Bronchial epithelial cell (primary cell): Measurements from ENCODE around the gene SPRY1. TPM values are rescaled to one million over a fixed set of nuclear protein-coding genes. Genes with fewer than 3 reads are reported as not detected.
A peak's percentile ranks its signal among the peaks of the same experiment; 100 is the strongest.

ENCODE experiments used
- DNase-seq: peaks from one replicate; pipeline ENCODE4 v3.0.0-alpha.2; 2010; ENCODE audit warnings: low read depth
- FAIRE-seq: peaks from 2 replicates; lab custom pipeline; 2011; peaks lifted over from hg19 to GRCh38; lab: Jason Lieb, UNC
- H3K27me3 ChIP-seq: 2 replicates; pipeline ENCODE4 v1.5.1; 2011; ENCODE audit warnings: low read length; ENCODE audit not compliant: control insufficient read depth, insufficient read depth
- H3K36me3 ChIP-seq: 2 replicates; pipeline ENCODE4 v1.5.1; 2011; ENCODE audit warnings: low read length; ENCODE audit not compliant: control insufficient read depth, insufficient read depth
- H3K4me3 ChIP-seq: 2 replicates; pipeline ENCODE4 v1.5.1; 2011; ENCODE audit warnings: mild to moderate bottlenecking, low read depth, low read length, control low read depth
- CTCF ChIP-seq: IDR thresholded peaks from 2 replicates; pipeline ENCODE4 v1.5.1; 2011; ENCODE audit warnings: mild to moderate bottlenecking, moderate library complexity, low read length, control low read depth, inconsistent platforms; ENCODE audit not compliant: insufficient read depth, severe bottlenecking
- total RNA-seq: library from RNA; depleted of rRNA; stranded (reverse); fragments of >200 nt; gene quantifications from 2 replicates; pipeline ENCODE4 v1.2.1, GENCODE V29; 2014

The SPRY1 gene, protein sequence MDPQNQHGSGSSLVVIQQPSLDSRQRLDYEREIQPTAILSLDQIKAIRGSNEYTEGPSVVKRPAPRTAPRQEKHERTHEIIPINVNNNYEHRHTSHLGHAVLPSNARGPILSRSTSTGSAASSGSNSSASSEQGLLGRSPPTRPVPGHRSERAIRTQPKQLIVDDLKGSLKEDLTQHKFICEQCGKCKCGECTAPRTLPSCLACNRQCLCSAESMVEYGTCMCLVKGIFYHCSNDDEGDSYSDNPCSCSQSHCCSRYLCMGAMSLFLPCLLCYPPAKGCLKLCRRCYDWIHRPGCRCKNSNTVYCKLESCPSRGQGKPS
- 3.2 and 3.3 TPM in 2 replicates for total RNA-seq

- peak within 1 kb of the TSS; percentile 74 for H3K4me3 ChIP-seq
- DNase-seq (peak; percentile 90), FAIRE-seq (peak; percentile 79)
- no peak for TF ChIP-seq CTCF
- no peaks in the 10 kb centered on the region for H3K27me3 ChIP-seq
- no peaks in the 10 kb centered on the region for H3K36me3 ChIP-seq
These were observed at the start of gene SPRY1 for GRCh38 chr4:123396307-123397143. TSS of gene SPRY1 (plus strand) at chr4:123396795. CDS start at chr4:123401592, 4,797 bp downstream.

GRCh38 chr4:123346951-123347350 lies 49.6 kb upstream of the SPRY1 start:
- H3K27me3 ChIP-seq = no peaks in the 10 kb centered on the region
- DNase-seq = no peak
- no peaks in the 10 kb centered on the region for H3K36me3 ChIP-seq
- no peak for TF ChIP-seq CTCF
- FAIRE-seq = no peak
- no peak overlapping the region for H3K4me3 ChIP-seq

GRCh38 chr4:123348946-123349345 lies 47.6 kb upstream of the SPRY1 start:
- DNase-seq = no peak
- Histone ChIP-seq H3K4me3 (no peak overlapping the region), H3K27me3 (no peaks in the 10 kb centered on the region), H3K36me3 (no peaks in the 10 kb centered on the region)
- TF ChIP-seq CTCF = no peak
- no peak for FAIRE-seq

- TF ChIP-seq CTCF = no peak
- DNase-seq (no peak), FAIRE-seq (no peak)
- no peaks in the 10 kb centered on the region for H3K27me3 ChIP-seq
- no peak overlapping the region for H3K4me3 ChIP-seq
- H3K36me3 ChIP-seq = no peaks in the 10 kb centered on the region
These were observed 47.0 kb upstream of the SPRY1 start for GRCh38 chr4:123349421-123350190.

- peak; percentile 58 for TF ChIP-seq CTCF
- Histone ChIP-seq H3K27me3 (no peaks in the 10 kb centered on the region), H3K36me3 (no peaks in the 10 kb centered on the region), H3K4me3 (no peak overlapping the region)
- DNase-seq (peak; percentile 95), FAIRE-seq (peak; percentile 90)
These were observed 46.4 kb upstream of the SPRY1 start for GRCh38 chr4:123350191-123350544.
